Adrenal gland (tissue), 5 donors: ENCODE data around the gene DYDC2.

Source experiments
- CTCF ChIP-seq, 6 experiments: fragments of 450-650 bp in 4 of 6; fragments of 200-600 bp in 2 of 6; sonication (generic) in 1 of 6; IDR thresholded peaks; 1 replicate in 5 of 6; 2 replicates in 1 of 6; pipeline versions ENCODE4 v1.5.1 to v1.8.0; 2016 to 2021; ENCODE audit warnings: antibody characterized with exemption in 6 of 6, mild to moderate bottlenecking in 2 of 6, moderate library complexity in 1 of 6
- POLR2A ChIP-seq, 2 donors: fragments of 450-650 bp; IDR thresholded peaks; one replicate each; pipeline ENCODE4 v1.6.1; 2017; ENCODE audit warnings: antibody characterized with exemption in 2 of 2, mild to moderate bottlenecking in 2 of 2, moderate library complexity in 1 of 2
- donor health status: DM: no; HTN: no; CAD: no.

- TF ChIP-seq POLR2A (IDR thresholded peaks at IDR 0.05) (no peak), CTCF (IDR thresholded peaks at IDR 0.05) (no peak)
These were observed 36.2 kb upstream of the DYDC2 start for GRCh38 chr10:80320377-80320776.
